ENCODE measurements around the gene CAPN10.

DNA sequence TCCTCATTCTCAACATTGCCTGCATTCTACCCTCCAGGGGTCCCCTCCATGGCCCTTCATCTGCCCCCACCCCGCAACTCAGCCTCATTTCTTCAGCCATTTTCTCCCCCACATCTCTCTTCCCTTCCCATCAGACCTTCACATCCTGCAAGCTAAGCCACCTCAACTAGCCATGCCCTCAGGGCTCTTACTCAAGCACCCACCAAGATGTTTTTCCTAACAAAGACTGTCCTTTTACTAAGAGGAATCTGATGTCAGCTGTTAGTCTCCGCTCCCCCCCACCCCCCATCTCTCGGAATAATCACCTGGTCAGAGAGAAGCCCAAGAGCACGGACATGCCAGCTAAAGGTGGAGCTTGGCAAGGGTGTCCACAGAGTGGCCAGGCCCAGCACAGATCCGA lies 4.7 kb upstream of the CAPN10 start:
- TF ChIP-seq FOXA1 (IDR thresholded peaks at IDR 0.05) (no peak), TARDBP (IDR thresholded peaks at IDR 0.05) (no peak), PKNOX1 (IDR thresholded peaks at IDR 0.05) (no peak), BHLHE40 (IDR thresholded peaks at IDR 0.05; ENCODE audit: borderline replicate concordance) (no peak), FOXK2 (IDR thresholded peaks at IDR 0.05) (no peak), NFRKB (IDR thresholded peaks at IDR 0.05) (no peak)
